A549 (cell line): ENCODE measurements around the gene BABAM2. TPM values are rescaled to one million over a fixed set of nuclear protein-coding genes. Genes with fewer than 3 reads are reported as not detected.

Experiments
- ATAC-seq, 2 experiments: fragments of 200-7000 bp in 1 of 2; fragments of >200 bp in 1 of 2; cut with Nextera tagmentation in 1 of 2; cut with Tn5 transposase in 1 of 2; 3 replicates each; pipeline versions ENCODE4 v1.8.0 to v1.9.1; 2018 to 2020; ENCODE audit warnings: mild to moderate bottlenecking in 1 of 2, moderate library complexity in 1 of 2
- CTCF ChIA-PET: fragments of 300-600 bp; sonication (Branson Sonifier 250); formaldehyde crosslinking; extraction: SDS; loops from one replicate; lab custom pipeline; 2021; ENCODE audit warnings: antibody characterized with exemption, inconsistent platforms; lab: Yijun Ruan, JAX
- POLR2A ChIA-PET: fragments of 350-600 bp; formaldehyde crosslinking; extraction: SDS; loops from one replicate; lab custom pipeline; 2021; ENCODE audit warnings: antibody characterized with exemption, inconsistent platforms; lab: Yijun Ruan, JAX
- DNase-seq, 2 experiments: peaks; one replicate each; pipeline versions ENCODE4 v3.0.0 to v3.0.0-alpha.2; 2011 to 2016; ENCODE audit warnings: low read depth in 1 of 2, low spot score in 1 of 2
- FAIRE-seq: peaks from 2 replicates; lab custom pipeline; 2011; peaks lifted over from hg19 to GRCh38; lab: Jason Lieb, UNC
- H3K27ac ChIP-seq, 2 experiments: fragments of >200 bp; sonication (Bioruptor Twin); formaldehyde crosslinking; 3 replicates each; pipeline ENCODE4 v1.5.1; 2016 to 2017
- H3K4me1 ChIP-seq: fragments of >200 bp; sonication (Bioruptor Twin); formaldehyde crosslinking; 3 replicates; pipeline ENCODE4 v1.6.1; 2016
- H3K4me2 ChIP-seq: fragments of >200 bp; sonication (Bioruptor Twin); formaldehyde crosslinking; 3 replicates; pipeline ENCODE4 v1.6.1; 2016
- H3K4me3 ChIP-seq: fragments of >200 bp; sonication (Bioruptor Twin); formaldehyde crosslinking; 3 replicates; pipeline ENCODE4 v1.5.1; 2016
- H3K9me3 ChIP-seq: fragments of >200 bp; sonication (Bioruptor Twin); formaldehyde crosslinking; 3 replicates; pipeline ENCODE4 v1.6.1; 2016
- CBX2 ChIP-seq: fragments of 200-600 bp; sonication (generic); IDR thresholded peaks from 2 replicates; pipeline ENCODE4 v1.6.1; 2016; ENCODE audit warnings: low read depth, mild to moderate bottlenecking, borderline replicate concordance
- CHD2 ChIP-seq: fragments of 150-350 bp; IDR thresholded peaks from 2 replicates; pipeline ENCODE4 v1.6.1; 2014; ENCODE audit warnings: low read length; ENCODE audit not compliant: partially characterized antibody
- EHF ChIP-seq: fragments of 250-450 bp; sonication (Bioruptor Pico); IDR thresholded peaks from 2 replicates; pipeline ENCODE4 v1.5.0; 2020; ENCODE audit warnings: mild to moderate bottlenecking
- EP300 ChIP-seq, 2 experiments: fragments of >200 bp; sonication (Bioruptor Twin); formaldehyde crosslinking; IDR thresholded peaks; 2 replicates in 1 of 2; 3 replicates in 1 of 2; pipeline ENCODE4 v1.6.1; 2016 to 2017
- HDAC2 ChIP-seq: fragments of 200-600 bp; sonication (generic); IDR thresholded peaks from 2 replicates; pipeline ENCODE4 v1.6.1; 2016
- HEYL ChIP-seq: fragments of 250-450 bp; sonication (Bioruptor Pico); IDR thresholded peaks from 2 replicates; pipeline ENCODE4 v1.8.0; 2021; ENCODE audit warnings: mild to moderate bottlenecking, moderate library complexity
- JUNB ChIP-seq: fragments of >200 bp; sonication (Bioruptor Twin); formaldehyde crosslinking; IDR thresholded peaks from 2 replicates; pipeline ENCODE4 v1.6.1; 2016
- MYC ChIP-seq: IDR thresholded peaks from 2 replicates; pipeline ENCODE4 v1.6.1; 2012; ENCODE audit warnings: mild to moderate bottlenecking, inconsistent platforms, low read length, improper control_type of control experiment, borderline replicate concordance
- NFE2L2 ChIP-seq: fragments of 150-350 bp; conservative IDR thresholded peaks from 2 replicates; pipeline ENCODE4 v1.6.1; 2014; ENCODE audit warnings: low read length
- RAD21 ChIP-seq, 2 experiments: fragments of >200 bp in 1 of 2; sonication (Bioruptor Twin) in 1 of 2; formaldehyde crosslinking in 1 of 2; IDR thresholded peaks in 1 of 2; conservative IDR thresholded peaks in 1 of 2; 2 replicates in 1 of 2; 3 replicates in 1 of 2; pipeline ENCODE4 v1.6.1; 2012 to 2018; ENCODE audit warnings: inconsistent platforms in 1 of 2
- RARB ChIP-seq: fragments of 250-450 bp; sonication (Bioruptor Pico); IDR thresholded peaks from 2 replicates; pipeline ENCODE4 v1.8.0; 2021; ENCODE audit warnings: mild to moderate bottlenecking, moderate library complexity
- RFX5 ChIP-seq: fragments of 450-650 bp; IDR thresholded peaks from 2 replicates; pipeline ENCODE4 v1.7.1; 2014; ENCODE audit warnings: antibody characterized with exemption, mild to moderate bottlenecking, moderate library complexity
- SREBF2 ChIP-seq: fragments of 450-650 bp; IDR thresholded peaks from 2 replicates; pipeline ENCODE4 v1.6.1; 2014; ENCODE audit warnings: mild to moderate bottlenecking, moderate library complexity
- TFCP2L1 ChIP-seq: fragments of 250-450 bp; sonication (Bioruptor Pico); IDR thresholded peaks from 2 replicates; pipeline ENCODE4 v1.5.0; 2021; ENCODE audit warnings: mild to moderate bottlenecking
- ZFP36 ChIP-seq: fragments of 450-650 bp; IDR thresholded peaks from 2 replicates; pipeline ENCODE4 v1.6.1; 2014; ENCODE audit warnings: borderline replicate concordance; ENCODE audit not compliant: partially characterized antibody
- WGBS: methylation state at CpG from one replicate; pipeline ENCODE4 v1.1.6; 2017; ENCODE audit errors: missing lambda C conversion rate; 5-methylcytosine and 5-hydroxymethylcytosine counted together
- polyA plus RNA-seq, 4 experiments: library from polyadenylated mRNA; depleted of rRNA in 3 of 4; stranded (reverse); fragments of >200 nt; fragmentation: RNase III in 1 of 4; extraction: RNeasy Plus Mini Kit Qiagen cat#74134 plus additional on column Dnase treatment in 1 of 4; gene quantifications; 2 replicates in 3 of 4; 3 replicates in 1 of 4; pipeline ENCODE4 v1.2.3, GENCODE V29; 2011 to 2017
- TF ChIP-seq, protein P1 (sequence below): fragments of 200-600 bp; sonication (generic); IDR thresholded peaks from 2 replicates; pipeline ENCODE4 v1.6.1; 2016; ENCODE audit warnings: antibody characterized with exemption, mild to moderate bottlenecking, moderate library complexity
- TF ChIP-seq, protein P2 (sequence below): IDR thresholded peaks from 2 replicates; pipeline ENCODE4 v1.6.1; 2012
- TF ChIP-seq, protein P3 (sequence below): fragments of 250-450 bp; sonication (Bioruptor Pico); IDR thresholded peaks from 2 replicates; pipeline ENCODE4 v1.5.0; 2020; ENCODE audit warnings: low read depth, mild to moderate bottlenecking, moderate library complexity
- TF ChIP-seq, protein P4 (sequence below): IDR thresholded peaks from 2 replicates; pipeline ENCODE4 v1.6.1; 2012; ENCODE audit warnings: low read depth, borderline replicate concordance

Gene BABAM2
- polyA plus RNA-seq, 2 of the 4 experiments (the other 2 are of a cell fraction), result 53.7 to 78.4 TPM

DNA sequence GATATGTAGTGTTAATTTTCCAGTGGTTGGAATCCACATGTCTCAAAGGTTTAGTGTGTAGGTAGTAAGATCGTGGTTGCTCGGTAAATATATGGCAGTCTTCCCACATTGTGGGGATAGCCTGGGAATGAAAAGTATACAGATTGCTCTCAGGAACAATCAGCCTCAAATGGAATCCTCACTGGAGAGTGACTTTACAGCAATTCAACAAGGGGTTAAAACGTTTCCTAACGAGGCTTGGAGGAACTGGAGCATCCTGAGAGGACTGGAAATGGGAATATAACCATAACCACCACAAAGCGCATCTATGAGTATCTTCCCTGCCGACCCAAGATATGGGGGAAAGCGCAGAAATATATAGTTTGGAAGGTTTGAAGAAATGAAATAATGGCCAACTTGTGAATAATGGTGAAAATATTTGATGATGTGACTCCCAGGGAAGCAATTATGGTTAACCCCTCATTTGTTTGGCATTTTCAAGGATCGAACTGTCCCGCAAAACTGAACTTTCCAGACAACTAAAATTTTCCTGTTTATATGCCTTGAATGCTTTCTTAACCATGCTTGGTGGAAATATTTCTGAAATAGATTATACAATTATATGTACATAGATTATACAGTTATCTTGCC is 401.4 kb downstream of the BABAM2 start:
- FAIRE-seq, result no peak
- Histone ChIP-seq H3K9me3 (no peaks in the 10 kb centered on the region), H3K4me3 (no peak overlapping the region), H3K4me2 (no peak overlapping the region), H3K27ac (no peak overlapping the region), H3K4me1 (peaks cover 38% of the 10 kb centered on the region)
- TF ChIP-seq, protein P1, sequence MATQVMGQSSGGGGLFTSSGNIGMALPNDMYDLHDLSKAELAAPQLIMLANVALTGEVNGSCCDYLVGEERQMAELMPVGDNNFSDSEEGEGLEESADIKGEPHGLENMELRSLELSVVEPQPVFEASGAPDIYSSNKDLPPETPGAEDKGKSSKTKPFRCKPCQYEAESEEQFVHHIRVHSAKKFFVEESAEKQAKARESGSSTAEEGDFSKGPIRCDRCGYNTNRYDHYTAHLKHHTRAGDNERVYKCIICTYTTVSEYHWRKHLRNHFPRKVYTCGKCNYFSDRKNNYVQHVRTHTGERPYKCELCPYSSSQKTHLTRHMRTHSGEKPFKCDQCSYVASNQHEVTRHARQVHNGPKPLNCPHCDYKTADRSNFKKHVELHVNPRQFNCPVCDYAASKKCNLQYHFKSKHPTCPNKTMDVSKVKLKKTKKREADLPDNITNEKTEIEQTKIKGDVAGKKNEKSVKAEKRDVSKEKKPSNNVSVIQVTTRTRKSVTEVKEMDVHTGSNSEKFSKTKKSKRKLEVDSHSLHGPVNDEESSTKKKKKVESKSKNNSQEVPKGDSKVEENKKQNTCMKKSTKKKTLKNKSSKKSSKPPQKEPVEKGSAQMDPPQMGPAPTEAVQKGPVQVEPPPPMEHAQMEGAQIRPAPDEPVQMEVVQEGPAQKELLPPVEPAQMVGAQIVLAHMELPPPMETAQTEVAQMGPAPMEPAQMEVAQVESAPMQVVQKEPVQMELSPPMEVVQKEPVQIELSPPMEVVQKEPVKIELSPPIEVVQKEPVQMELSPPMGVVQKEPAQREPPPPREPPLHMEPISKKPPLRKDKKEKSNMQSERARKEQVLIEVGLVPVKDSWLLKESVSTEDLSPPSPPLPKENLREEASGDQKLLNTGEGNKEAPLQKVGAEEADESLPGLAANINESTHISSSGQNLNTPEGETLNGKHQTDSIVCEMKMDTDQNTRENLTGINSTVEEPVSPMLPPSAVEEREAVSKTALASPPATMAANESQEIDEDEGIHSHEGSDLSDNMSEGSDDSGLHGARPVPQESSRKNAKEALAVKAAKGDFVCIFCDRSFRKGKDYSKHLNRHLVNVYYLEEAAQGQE, result no peak
- TF ChIP-seq, protein P2, sequence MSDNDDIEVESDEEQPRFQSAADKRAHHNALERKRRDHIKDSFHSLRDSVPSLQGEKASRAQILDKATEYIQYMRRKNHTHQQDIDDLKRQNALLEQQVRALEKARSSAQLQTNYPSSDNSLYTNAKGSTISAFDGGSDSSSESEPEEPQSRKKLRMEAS, result no peak
- TF ChIP-seq NFE2L2 (no peak), MYC (no peak), ZFP36 (no peak), EP300 (IDR thresholded peaks at IDR 0.05) (no peak), HEYL (CRISPR knock-in tag) (no peak), HDAC2 (no peak), RAD21 (conservative IDR thresholded peaks at IDR 0.05 in 1 of 2, IDR thresholded peaks at IDR 0.05 in 1 of 2) (no peak)
- WGBS, result 84% methylated on average over 9 of the region's 9 CpGs
- ChIA-PET POLR2A (no interaction called here), CTCF (interaction anchor here (1.1 kb wide), 1 partner anchor 9 kb away, joined by 3 read pairs; no protein-coding TSS in a partner anchor)
- DNase-seq, result no peak
- ATAC-seq, result no peak

DNA sequence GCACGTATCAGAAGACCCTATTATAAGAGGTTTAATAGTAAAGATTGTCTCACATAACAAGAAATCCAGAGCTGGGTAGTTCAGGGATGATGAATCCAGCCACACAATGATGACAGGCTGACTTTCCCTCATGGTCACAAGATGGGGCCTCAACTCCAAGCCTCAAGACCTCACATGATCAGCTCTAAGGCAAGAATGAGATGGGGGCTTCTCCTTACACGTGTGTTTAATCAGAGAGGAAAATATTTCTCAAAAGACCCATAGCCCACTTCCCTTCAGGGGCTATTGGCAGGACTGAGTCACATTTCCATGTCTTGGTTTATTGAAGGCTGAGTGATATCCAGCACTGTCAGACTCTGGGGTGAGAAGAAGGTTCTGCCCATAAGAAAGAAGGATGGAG is 402.0 kb downstream of the BABAM2 start:
- peak overlapping the region in 1 of 2 experiments; percentile 46; a peak in 2 of 6 replicates for H3K27ac ChIP-seq
- H3K9me3 ChIP-seq, result no peaks in the 10 kb centered on the region
- no peak overlapping the region for H3K4me2 ChIP-seq
- DNase-seq (no peak), ATAC-seq (no peak; a peak in 1 of 6 replicates), FAIRE-seq (no peak)
- POLR2A ChIA-PET, result no interaction called here
- no peak overlapping the region for H3K4me3 ChIP-seq
- CTCF ChIA-PET, result interaction anchor here (1.1 to 1.2 kb wide), 2 partner anchors 9 to 10 kb away, joined by 3 read pairs; no protein-coding TSS in a partner anchor
- TF ChIP-seq, protein P3, sequence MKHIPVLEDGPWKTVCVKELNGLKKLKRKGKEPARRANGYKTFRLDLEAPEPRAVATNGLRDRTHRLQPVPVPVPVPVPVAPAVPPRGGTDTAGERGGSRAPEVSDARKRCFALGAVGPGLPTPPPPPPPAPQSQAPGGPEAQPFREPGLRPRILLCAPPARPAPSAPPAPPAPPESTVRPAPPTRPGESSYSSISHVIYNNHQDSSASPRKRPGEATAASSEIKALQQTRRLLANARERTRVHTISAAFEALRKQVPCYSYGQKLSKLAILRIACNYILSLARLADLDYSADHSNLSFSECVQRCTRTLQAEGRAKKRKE (CRISPR knock-in tag), result no peak
- no peak for TF ChIP-seq RARB (CRISPR knock-in tag)
- no peak for TF ChIP-seq TFCP2L1 (CRISPR knock-in tag)
- TF ChIP-seq EHF (CRISPR knock-in tag), result no peak
- TF ChIP-seq RFX5, result no peak
- no peak for TF ChIP-seq CBX2
- no peak for TF ChIP-seq HEYL (CRISPR knock-in tag)
- no peak for TF ChIP-seq CHD2
- TF ChIP-seq SREBF2, result no peak
- no peak for TF ChIP-seq JUNB
- TF ChIP-seq, protein P4, sequence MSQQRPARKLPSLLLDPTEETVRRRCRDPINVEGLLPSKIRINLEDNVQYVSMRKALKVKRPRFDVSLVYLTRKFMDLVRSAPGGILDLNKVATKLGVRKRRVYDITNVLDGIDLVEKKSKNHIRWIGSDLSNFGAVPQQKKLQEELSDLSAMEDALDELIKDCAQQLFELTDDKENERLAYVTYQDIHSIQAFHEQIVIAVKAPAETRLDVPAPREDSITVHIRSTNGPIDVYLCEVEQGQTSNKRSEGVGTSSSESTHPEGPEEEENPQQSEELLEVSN, result no peak
- WGBS, result 79% methylated on average over 2 of the region's 2 CpGs
- peaks cover 38% of the 10 kb centered on the region for H3K4me1 ChIP-seq
